AG04450 (cell line): ENCODE measurements around the gene DIP2C. TPM values are rescaled to one million over a fixed set of nuclear protein-coding genes. Genes with fewer than 3 reads are reported as not detected.
"Not testable (repeated sequence)": the region's sequence is repeated elsewhere in the genome, so short reads cannot be mapped to it uniquely, and the experiment has no call there.

Source experiments
- CTCF ChIA-PET: fragments of 300-600, 350-600 bp; formaldehyde crosslinking; extraction: SDS; loops from one replicate; lab custom pipeline; 2022; ENCODE audit warnings: antibody characterized with exemption, inconsistent platforms; lab: Charles Lee
- POLR2A ChIA-PET: fragments of 350-600 bp; formaldehyde crosslinking; extraction: SDS; loops from one replicate; lab custom pipeline; 2021; ENCODE audit warnings: antibody characterized with exemption, inconsistent platforms; lab: Yijun Ruan, JAX
- DNase-seq: peaks from one replicate; pipeline ENCODE4 v3.0.0-alpha.2; 2011; ENCODE audit warnings: low read depth, low spot score
- H3K27ac ChIP-seq: one replicate; pipeline ENCODE4 v1.5.1; 2012; ENCODE audit warnings: low read depth, low read length, control low read depth
- H3K27me3 ChIP-seq: one replicate; pipeline ENCODE4 v1.6.0; 2012; ENCODE audit warnings: low read length; ENCODE audit not compliant: control insufficient read depth, insufficient read depth
- H3K4me3 ChIP-seq: 2 replicates; pipeline ENCODE4 v1.5.1; 2011; ENCODE audit warnings: mild to moderate bottlenecking, low read depth, low read length, control low read depth
- H3K9me3 ChIP-seq: 2 replicates; pipeline ENCODE4 v1.5.1; 2012; ENCODE audit warnings: low read length; ENCODE audit not compliant: control insufficient read depth, insufficient read depth
- CTCF ChIP-seq: IDR thresholded peaks from 2 replicates; pipeline ENCODE4 v1.5.1; 2011; ENCODE audit warnings: low read depth, low read length, control low read depth, inconsistent platforms
- polyA plus RNA-seq: library from polyadenylated mRNA; depleted of rRNA; stranded (reverse); fragments of >200 nt; gene quantifications from 2 replicates; pipeline ENCODE4 v1.2.3, GENCODE V29; 2011

Gene DIP2C
- polyA plus RNA-seq, 1 experiment: 9.6 TPM

GRCh38 chr10:435397-435796, 254.1 kb downstream of the DIP2C start:
- Histone ChIP-seq H3K9me3 (no peaks in the 10 kb centered on the region), H3K27me3 (no peaks in the 10 kb centered on the region), H3K27ac (no peak overlapping the region), H3K4me3 (no peak overlapping the region)
- ChIA-PET POLR2A (no interaction called here), CTCF (no interaction called here)
- DNase-seq: no peak
- no peak for TF ChIP-seq CTCF

DNA sequence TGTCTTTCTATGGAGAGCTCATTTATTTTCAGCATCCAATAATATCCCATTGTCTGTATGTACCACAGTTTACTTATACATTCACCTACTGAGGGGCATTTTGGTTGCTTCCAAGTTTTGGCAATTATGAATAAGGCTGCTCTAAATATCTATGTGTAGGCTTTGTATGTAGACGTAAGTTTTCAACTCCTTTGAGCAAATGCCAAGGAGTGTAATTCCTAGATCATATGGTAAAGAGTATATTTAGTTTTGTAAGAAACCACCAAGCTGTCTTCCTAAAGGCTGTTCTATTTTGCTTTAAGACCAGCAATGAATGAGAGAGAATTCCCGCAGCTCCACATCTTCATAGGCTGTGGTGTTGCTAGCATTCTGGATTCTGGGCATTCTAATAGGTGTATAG, 259.8 kb downstream of the DIP2C start:
- Histone ChIP-seq H3K4me3 (no peak overlapping the region), H3K27me3 (no peaks in the 10 kb centered on the region), H3K27ac (no peak overlapping the region), H3K9me3 (no peaks in the 10 kb centered on the region)
- no peak for DNase-seq
- POLR2A ChIA-PET: interaction anchor here (0.6 kb wide), 1 partner anchor 363 kb away, joined by 4 read pairs; no protein-coding TSS in a partner anchor
- no peak for TF ChIP-seq CTCF
- CTCF ChIA-PET: no interaction called here

- POLR2A ChIA-PET: no interaction called here
- CTCF ChIA-PET: interaction anchor here (0.6 kb wide), 1 partner anchor 328 kb away, joined by 5 read pairs; no protein-coding TSS in a partner anchor
- Histone ChIP-seq H3K9me3 (no peaks in the 10 kb centered on the region), H3K4me3 (no peak overlapping the region), H3K27me3 (no peaks in the 10 kb centered on the region), H3K27ac (no peak overlapping the region)
- TF ChIP-seq CTCF: no peak
- no peak for DNase-seq
Observed at GRCh38 chr10:427761-428519, 261.5 kb downstream of the DIP2C start.

- CTCF ChIA-PET, H3K27ac ChIP-seq, H3K9me3 ChIP-seq, H3K4me3 ChIP-seq, DNase-seq, H3K27me3 ChIP-seq, POLR2A ChIA-PET: not testable (repeated sequence)
Observed at GRCh38 chr10:425365-425764, 264.1 kb downstream of the DIP2C start.

DNA sequence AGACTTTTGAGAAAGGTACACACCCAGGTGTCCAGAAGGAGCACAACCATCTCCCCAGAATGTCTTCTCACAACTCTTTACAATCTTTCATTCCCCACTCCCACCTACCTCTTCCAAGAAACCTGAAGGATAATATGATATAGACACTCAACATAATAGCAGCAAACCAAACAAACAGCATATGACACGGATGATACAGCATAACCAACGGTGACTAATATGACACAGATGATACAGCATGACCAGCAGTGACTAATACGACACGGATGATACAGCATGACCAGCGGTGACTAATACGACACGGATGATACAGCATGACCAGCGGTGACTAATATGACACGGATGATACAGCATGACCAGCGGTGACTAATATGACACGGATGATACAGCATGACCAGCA, 264.7 kb downstream of the DIP2C start:
- H3K27ac ChIP-seq, DNase-seq, CTCF ChIA-PET, POLR2A ChIA-PET, H3K9me3 ChIP-seq, H3K27me3 ChIP-seq, H3K4me3 ChIP-seq: not testable (repeated sequence)

DNA sequence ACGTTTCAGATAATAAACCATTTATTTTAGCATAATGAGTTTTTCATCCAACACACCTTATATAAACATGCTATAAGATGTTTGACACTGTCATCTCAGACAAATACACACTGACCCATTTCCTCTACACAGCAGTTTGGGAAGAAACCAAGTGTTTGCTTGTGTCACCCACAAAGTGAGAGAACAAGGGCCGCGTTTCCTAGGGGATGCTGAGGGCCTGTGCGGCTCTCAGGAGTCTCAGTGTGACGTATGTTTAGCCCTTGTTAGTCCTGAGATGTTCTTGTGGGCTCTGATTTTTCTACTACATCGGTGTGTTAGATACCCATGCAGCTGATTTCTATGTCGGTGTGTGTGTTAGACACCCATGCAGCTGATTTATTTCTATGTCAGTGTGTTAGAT, 266.3 kb downstream of the DIP2C start:
- no peak for TF ChIP-seq CTCF
- H3K4me3 ChIP-seq: no peak overlapping the region
- H3K9me3 ChIP-seq: peaks cover 7% of the 10 kb centered on the region; the same call in 1 of the 2 replicates
- DNase-seq: no peak
- no peak overlapping the region for H3K27ac ChIP-seq
- no peaks in the 10 kb centered on the region for H3K27me3 ChIP-seq
- ChIA-PET CTCF (no interaction called here), POLR2A (no interaction called here)
